ENCODE data around the gene ZFR2.
"Not testable (repeated sequence)": the region's sequence is repeated elsewhere in the genome, so short reads cannot be mapped to it uniquely, and the experiment has no call there.

ZFR2 gene

DNA sequence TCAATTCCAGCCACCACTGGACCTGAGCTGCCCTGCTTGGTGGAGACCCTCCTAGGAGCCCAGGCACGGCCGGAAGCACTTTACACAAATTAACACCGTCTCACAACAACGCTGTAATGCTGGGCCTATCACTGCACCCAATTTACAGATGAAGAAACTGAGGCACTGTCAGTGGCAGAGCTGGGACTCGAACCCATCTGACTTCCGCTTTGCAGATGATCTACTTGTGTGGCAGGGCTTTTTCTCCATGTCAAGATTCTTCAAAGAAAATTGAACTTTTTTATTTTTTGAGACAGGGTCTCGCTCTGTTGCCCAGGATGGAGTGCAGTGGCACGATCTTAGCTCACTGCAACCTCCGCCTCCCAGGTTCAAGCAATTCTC is 33.8 kb downstream of the ZFR2 start:
- no peak for DNase-seq

DNA sequence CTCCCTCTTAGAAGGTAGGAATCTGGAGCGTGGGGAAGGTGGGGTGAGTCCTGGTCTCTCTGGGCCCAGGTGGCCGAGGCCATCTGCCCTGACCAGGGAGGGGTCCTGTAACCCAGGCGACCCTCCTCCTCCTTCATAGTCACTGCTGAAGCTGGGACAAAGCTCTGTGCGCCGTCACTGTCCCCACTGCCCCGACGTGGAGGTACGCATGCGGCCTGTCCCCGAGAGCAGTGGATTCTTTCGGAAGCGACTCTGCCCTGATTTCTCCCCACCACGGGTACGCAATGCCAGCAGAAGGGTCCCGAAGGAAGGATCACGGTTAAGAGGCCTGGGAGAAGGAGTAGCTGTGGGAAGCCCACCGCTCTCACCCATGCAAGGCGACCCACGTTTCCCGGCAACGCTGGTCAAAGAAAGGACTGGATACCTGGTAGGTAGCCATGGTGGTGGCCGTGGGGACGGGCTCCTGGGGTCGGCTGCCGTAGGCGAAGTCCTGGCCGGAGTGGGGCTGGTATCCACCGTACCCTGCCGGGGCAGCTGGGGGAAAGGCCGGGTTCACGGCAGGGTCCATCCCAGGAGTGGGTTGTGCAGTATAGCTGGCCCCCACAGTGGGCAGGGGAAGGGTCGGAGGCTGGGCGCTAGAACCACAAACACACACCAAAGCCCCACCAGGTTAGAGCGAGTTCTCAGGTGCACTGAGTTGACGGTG is 34.3 kb downstream of the ZFR2 start:
- no peak for DNase-seq

DNA sequence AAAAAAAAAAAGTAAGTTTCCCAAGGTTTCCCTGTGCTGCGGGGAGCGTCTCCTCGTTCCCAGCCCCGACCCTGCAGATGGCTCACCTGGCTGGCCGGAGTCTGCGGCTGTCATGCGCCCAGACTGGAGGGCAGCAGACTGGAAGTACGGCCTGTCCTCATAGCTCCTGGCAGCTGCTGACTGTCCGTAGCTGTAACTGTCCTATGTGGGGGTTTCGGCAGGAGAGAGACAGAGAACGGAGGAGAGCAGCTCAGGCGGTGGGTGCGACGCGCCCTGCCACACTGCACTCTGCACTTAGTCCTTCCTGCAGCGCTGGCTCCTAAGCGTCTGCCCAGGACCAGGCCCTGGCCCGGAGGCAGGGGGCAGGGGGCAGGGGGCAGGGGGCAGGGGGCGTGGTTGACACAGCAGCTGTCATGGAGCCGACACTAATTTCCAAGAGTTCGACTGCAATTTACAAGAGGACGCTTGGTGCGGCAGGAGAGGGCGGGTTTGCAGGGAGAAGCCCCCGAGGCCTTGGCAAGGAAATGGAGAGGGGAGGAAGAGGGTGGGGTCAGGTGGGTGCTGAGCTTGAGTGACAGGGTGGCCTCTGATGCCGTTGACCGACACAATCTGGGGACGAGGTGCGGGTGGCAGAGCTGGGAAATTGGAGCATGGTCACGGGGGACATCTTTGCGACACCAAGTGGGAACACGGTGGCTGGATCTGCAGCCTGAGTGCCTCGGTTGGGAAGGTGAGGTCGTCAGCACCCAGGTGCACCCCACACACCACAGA is 35.1 kb downstream of the ZFR2 start:
- DNase-seq, result no peak

DNA sequence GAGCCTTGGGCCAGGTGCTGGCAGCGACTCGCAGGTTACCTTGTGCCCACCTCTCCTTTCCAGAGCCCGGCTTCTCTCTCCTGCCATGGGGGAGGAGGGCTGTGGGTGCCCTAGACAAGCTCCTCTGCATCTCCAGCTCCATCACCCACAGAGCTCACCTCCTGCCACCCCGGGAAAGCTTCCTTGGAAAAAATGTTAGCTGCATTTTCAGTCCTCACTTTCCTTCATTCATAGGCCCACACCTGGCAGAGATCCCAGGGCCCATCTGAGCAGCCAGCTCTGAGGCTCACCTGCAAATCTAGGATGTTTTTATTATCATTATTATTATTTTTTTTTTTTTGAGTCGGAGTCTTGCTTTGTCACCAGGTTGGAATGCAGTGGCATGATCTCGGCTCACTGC is 36.8 kb downstream of the ZFR2 start:
- DNase-seq, result no peak

DNA sequence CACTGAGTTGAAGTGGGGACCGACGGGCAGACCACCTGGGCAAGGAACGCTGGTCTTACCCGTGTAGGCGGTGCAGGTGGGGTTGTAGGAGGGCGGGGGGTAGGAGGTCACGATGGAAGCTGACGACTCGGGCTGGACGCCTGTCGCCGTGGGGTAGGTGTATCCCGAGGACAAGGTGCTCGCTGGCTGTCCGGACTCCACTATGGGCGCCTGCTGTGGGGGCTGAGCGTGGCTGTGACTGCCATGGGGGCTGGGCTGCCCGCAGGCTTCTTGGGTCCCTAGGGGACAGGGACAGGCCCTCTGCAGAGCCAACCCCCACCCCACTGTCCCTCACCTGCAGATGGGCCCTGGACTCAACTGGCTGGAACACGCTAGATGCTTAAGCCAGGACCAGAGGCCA is 37.2 kb downstream of the ZFR2 start:
- DNase-seq, result no peak

DNA sequence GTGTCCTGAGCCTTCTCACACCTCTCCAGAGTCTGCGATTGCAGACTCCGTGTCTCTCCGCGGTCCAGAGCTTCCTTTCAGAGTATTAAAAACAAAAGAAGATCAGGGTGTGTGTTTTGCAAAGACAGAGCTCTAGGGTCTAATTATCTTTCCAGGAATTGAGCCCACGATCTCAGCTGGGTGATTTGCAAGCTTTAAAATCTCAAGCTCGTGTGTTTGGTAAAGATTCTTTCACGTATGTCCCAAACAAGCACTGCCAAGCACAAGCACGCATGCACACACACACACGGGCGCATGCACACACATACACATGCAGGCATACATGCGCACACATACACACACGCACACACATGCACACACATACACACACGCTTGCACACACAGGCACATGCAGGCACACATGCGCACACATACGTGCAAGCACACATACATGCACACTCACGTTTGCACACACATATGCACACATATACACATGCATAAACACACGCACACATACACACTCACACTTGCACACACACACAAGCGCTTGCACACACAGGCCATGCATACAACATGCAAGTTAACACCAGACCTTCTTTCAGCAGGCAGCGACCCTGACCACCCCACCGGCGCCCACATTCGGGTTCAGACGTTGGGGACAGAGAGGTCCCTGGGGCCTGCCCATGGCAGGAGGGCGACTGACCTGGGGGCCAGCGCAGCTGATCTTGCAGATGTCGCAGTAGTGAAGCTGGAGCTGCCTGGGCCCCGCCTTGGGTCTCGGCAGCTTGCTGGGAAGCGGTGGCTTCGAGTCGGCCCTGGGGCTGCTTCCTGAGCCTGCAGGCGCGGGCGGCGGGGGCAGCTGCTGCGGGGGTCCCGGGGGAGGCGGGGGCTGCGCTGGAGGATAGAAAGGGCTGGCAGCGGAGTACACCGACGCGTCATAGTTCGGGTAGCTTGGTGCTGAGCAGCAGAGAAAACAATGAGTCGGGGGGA is 37.9 kb downstream of the ZFR2 start:
- DNase-seq, result no peak

DNA sequence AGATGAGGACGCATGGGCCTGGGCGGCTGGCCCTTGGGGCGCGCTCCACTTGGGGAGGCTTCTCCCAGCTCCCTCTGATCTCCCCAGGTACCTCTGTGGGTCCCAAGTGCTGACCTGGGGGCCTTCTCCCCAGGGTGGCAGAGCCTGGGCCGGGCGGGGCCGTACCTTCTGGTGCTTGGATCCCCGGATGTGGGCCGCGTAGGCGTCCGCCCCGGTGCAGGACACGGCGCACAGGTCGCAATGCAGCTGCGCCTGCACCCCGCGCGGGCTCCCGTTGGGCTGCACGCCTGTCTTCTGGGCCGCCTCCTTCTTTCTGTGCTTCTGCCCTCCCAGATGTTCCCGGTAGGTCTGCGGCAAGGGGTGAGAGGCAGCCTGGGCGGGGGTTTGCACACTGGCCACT is 41.5 kb downstream of the ZFR2 start:
- no peak for DNase-seq

DNA sequence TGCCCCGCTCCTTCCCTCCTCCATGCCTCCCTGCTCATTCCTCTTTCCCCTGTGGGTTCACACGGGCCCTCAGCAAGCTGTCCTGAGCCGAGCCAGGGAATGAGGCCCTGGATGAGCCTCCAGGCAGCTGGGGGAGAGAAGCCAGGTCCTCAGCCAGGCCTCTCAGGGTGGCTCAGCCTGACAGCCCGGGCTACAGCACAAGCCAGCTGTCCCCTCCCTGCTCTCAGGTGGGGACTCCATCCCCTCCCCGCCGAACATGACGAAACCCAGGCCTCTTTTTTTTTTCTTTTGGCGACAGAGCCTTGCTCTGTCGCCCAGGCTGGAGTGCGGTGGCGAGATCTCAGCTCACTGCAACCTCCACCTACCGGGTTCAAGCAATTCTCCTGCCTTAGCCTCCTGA is 42.7 kb downstream of the ZFR2 start:
- DNase-seq, result no peak

DNA sequence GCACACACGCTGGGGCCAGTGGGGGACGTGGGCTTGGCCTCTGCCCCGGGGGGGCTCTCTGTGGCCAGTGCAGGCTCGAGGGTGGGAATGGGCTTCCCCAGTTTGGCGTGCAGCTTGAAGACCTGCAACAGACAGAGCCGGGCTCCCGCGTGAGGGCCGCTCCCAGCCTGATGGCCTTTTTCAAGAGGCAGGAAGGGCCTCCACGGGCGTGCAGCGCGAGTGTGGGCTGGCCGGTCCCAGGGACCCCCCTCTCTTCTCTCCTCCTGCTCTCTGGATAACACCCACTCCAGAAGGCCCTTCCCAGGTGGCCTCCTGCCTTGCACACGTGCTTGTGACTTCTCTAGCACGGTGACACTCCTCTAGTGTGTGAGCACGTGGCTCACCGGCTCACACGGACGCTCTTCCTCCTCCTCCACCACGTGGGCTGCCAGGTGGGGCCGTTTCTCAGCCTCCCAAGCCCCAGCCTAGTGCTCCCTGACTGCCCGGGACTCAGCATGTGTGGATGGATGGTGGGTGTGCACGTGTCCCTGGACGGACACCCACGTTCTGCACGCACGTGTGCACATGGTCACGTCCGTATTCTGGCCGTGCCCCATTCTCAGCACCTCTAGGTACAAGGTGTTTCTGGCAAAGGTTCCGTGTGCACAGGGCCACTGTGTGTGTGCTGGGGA is 43.4 kb downstream of the ZFR2 start:
- no peak for DNase-seq

DNA sequence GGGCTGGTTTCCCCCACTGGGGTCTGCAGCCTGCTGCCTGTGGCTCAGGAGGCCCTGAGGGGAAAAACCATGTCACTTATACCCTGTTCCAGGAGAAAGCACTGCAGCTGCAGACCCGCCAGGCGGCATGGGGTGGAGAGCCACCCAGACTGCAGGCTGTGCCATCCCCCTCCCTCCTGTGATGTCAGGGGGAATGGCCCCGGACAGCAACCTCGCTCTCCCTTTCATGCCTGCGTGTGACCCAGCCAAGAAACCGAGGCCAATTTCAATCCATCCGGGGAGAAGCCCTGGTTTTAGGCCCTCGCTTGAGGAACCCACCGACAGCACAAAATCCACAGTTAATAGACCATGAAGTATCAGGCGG is 45.5 kb downstream of the ZFR2 start:
- no peak for DNase-seq

DNA sequence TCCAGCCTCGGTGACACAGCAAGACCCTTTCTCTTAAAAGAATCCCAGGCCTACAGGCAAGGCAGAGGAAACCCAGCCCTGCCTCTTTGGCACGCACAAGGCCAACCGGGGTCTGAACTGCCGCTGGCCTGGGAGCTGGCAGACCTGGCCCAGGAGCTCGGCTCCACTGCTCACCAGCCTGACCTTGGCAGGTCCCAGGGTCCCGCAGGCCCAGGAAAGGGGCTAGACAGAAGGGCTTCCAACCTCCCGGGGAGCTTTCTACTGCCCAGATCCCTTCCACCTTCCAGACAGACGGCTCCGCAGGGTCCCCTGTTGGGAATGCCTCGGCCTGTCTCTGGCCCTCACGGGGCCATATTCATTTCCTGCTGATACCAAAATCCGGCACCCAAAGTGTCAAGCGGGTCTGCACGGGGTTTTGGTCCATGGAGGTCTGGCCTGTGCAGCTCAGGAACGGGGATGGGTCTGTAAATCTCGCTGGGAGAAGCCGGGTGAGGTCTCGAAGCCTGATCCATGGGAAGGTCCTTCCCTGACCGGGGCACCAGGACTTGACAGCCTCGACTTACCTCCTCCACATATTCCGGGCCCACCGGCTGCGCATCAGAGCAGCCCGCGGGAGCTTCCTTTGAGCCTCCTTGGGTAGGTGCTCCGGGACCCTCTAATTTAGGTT is 46.0 kb downstream of the ZFR2 start:
- no peak for DNase-seq

DNA sequence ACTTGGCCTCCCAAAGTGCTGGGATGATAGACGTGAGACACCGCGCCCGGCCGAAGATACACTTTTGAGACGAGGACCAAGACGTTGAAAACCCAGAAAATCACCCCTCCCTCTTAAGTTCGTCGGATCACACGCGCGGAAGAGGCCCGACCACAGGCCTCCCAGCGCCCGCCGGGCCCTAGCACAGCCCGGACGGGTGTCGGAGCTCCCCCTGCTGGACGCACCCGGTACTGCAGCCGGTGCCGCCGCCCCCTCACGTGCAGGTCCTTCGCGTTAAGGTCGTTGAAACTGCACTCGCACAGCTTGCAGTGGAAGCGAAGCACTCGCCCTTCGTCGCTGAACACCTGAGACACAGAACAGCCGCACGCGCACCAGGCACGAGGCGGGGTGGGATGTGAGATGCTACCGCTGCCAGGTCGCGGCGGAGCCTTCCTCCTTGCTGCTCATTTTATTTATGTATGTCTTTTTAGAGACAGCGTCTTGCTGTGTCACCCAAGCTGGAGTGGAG is 46.9 kb downstream of the ZFR2 start:
- DNase-seq, result no peak

DNA sequence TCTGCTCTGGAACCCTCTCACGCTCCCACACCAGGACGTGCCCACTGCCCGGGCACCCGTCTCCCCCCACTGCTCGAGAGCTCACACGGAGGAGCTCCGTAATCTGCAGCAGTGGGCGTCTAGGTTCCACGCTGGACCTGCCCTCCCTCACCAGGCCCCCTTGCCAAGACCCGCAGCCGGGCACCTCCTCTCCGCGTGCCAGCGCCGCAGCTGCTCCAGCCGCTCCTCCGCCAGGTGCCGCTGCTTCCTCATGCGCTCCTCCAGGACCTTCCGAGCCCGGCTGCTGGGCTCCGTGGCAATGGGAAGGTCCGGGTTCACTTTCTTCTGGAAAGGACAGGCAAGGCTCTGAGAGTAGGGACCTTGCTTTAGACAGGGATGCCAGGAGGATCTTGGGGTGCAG is 47.7 kb downstream of the ZFR2 start:
- no peak for DNase-seq

DNA sequence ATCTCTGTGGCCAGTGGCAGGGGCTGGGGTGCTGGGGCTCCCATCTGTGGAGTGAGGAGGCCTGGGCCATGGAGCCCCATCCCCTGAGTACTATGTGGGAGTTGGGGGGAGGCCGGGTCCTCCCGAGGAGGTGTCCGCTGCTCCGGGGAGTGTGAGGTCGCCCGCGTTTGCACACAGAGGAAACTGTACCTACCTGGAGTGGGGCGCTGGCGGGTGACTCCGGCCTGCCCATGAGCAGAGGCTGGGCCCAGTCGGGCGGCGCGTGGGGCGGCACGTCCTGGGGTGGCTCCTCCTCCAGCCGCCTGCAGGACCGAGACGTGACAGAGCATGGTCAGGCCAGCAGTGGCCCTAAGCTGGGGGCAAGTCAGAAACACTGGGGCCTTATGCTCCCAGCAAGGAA is 48.8 kb downstream of the ZFR2 start:
- no peak for DNase-seq

DNA sequence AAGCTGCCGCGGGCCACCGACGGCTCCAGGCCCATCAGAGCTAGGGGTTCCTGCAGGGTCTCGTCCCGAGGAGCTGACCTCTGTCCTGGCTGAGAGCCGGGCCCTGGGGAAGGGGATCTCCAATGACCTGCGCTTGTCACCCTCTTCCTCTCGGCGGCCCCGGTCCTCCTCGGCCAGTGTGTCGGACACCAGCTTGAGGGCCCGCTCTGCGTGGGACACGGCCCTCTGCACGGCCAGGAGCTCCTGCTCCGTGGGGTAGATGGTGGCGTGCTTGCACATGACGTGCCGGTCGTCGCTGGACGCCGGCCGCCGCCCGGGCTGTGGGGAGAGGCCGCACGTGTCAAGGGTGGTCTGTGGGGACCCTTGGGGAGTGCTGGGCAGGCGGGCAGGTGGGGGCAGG is 49.9 kb downstream of the ZFR2 start:
- no peak for DNase-seq

DNA sequence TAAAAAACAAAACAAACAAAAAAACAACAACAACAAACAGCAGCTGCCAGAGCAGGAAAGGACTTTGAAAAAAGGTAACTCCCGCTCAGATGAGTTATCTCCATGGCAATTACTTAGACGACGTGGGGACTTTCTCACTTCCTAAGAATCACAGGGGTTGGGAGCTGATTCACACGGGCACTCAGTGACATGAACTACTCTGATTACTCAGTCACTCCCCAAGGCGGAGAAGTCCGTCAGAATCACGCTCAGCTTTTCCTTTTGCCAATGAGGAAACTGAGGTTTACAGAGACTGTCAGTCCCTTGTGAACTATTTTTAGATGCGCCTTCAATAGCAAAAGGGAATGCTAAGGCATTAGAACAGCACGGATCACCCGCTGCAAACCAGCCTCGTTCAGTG is 50.4 kb downstream of the ZFR2 start:
- DNase-seq, result no peak

DNA sequence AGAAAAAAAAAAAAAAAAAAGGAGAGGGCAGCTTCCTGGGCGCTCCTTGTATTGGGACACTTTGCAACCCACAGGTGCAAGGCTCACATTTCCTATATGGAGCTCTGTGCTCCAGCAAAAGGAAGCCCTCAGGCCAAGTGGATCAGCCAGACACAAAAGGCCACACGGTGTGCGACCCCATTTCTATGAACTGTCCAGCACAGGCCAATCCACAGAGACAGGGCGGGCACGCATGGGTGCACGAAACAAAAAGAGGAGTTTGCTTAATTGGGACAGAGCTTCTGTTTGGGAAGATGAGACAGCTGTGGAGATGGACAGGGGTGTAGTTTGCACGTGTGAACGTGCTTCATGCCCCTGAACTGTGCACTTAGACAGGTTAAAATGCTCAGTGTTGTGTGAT is 51.1 kb downstream of the ZFR2 start:
- no peak for DNase-seq

DNA sequence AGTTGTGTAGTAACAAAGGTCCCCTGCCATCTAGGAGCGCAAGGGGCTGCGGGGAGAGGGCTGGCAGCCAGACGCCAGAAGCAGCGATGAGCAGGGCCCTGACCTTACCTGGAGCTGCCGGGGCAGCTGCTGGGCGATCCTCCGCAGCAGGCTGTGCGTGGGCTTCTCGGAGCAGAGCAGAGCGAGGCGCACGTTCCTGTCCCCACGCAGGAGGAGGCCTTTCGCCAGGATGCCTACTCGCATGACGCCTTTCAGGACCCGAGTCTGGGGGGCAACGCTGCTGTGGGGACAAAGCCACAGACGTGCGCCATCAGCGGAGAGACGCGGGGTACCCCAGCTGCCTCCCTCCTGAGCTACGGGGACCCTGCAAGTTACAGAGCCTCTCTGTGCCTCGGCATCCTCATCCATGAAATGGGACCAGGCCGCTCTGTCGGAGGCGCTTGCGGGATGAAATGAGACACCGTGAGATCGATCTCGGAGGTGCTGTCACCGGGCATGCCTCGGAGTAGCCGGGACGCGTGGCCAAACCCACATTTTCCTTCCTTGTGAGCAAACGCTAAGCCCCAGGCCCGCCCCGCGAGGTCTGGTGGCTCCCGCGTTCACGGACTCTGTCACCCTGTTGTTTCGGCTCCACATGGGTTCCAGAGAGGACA is 52.1 kb downstream of the ZFR2 start:
- DNase-seq, result no peak

DNA sequence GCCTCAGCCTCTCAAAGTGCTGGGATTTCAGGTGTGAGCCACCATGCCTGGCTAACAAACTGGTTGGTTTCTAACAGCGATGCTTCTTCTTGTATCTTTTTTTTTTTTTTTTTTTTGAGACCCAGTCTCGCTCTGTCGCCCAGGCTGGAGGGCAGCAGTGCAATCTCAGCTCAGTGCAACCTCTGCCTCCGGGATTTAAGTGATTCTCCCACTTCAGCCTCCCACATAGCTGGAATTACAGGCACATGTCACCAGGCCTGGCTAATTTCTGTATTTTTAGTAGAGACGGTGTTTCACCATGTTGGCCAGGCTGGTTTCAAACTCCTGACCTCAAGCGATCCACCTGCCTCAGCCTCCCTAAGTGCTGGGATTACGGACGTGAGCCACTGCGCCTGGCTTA is 52.7 kb downstream of the ZFR2 start:
- not testable (repeated sequence) for DNase-seq

DNA sequence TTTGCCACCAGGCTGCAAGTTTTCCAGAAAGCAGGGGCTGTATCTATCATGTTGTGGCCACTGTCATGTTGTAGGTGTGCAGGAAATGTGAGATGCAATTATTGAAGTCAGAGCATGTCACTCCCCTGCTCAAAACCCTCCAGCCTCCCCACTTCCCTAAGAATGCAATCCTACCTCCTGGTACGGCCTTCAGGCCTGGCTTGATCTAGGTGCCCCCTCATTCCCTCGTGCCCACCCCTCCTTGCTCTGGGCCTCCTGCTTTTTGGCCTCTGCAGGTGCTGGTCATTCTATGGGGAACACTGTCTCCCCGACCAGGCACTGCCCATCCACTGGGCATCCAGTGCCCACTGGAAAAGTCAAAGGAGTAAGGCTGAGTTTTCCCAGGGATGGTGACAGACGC is 54.2 kb downstream of the ZFR2 start:
- DNase-seq, result no peak

DNA sequence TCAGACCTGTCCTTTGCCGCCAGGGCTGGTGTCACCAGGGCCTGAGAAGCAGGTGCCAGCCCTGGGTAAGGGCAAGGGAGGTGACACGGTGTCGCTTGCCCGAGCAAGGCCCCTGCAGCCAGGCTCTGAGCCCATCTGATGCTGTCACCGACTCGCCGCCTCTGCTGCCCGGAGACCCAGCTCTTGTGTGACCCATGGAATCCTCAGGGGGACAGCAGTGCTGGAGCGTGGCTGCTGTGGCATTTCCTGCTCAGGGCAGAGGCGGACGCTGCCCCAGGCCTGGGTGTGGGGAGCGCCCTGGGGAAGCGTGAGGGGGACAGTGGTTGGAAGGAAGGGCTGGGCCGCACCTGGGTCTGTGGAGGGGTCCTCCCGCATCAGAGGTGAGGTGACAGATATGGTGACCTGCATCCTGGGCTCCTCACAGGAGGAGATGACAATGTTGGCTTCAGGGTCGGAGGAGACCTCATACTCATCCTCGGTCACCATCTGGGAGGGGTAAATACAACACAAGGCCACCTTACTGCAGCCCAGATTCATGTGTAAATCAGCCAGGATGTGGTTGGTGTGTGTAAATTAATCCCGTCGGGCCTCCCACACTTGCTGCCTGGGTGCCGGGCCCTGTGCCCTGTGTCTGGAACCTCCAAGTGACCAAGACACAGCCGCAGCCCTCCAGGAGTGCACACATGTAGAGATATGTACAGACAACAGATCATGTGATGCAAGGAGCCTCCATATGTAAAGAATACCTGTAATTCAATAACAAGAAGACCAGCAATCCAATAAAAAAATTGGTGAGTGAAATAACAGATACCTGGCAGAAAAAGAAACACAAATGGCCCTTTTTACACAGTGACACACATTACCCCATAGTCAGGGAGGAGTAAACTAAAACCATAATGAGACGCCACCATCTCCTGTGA is 55.1 kb downstream of the ZFR2 start:
- no peak for DNase-seq

Data from cortex of kidney (tissue), 1 donor.